ENCODE measurements around the gene SF3B2.
"Not testable (repeated sequence)": the region's sequence is repeated elsewhere in the genome, so short reads cannot be mapped to it uniquely, and the experiment has no call there.

SF3B2 gene, protein sequence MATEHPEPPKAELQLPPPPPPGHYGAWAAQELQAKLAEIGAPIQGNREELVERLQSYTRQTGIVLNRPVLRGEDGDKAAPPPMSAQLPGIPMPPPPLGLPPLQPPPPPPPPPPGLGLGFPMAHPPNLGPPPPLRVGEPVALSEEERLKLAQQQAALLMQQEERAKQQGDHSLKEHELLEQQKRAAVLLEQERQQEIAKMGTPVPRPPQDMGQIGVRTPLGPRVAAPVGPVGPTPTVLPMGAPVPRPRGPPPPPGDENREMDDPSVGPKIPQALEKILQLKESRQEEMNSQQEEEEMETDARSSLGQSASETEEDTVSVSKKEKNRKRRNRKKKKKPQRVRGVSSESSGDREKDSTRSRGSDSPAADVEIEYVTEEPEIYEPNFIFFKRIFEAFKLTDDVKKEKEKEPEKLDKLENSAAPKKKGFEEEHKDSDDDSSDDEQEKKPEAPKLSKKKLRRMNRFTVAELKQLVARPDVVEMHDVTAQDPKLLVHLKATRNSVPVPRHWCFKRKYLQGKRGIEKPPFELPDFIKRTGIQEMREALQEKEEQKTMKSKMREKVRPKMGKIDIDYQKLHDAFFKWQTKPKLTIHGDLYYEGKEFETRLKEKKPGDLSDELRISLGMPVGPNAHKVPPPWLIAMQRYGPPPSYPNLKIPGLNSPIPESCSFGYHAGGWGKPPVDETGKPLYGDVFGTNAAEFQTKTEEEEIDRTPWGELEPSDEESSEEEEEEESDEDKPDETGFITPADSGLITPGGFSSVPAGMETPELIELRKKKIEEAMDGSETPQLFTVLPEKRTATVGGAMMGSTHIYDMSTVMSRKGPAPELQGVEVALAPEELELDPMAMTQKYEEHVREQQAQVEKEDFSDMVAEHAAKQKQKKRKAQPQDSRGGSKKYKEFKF

DNA sequence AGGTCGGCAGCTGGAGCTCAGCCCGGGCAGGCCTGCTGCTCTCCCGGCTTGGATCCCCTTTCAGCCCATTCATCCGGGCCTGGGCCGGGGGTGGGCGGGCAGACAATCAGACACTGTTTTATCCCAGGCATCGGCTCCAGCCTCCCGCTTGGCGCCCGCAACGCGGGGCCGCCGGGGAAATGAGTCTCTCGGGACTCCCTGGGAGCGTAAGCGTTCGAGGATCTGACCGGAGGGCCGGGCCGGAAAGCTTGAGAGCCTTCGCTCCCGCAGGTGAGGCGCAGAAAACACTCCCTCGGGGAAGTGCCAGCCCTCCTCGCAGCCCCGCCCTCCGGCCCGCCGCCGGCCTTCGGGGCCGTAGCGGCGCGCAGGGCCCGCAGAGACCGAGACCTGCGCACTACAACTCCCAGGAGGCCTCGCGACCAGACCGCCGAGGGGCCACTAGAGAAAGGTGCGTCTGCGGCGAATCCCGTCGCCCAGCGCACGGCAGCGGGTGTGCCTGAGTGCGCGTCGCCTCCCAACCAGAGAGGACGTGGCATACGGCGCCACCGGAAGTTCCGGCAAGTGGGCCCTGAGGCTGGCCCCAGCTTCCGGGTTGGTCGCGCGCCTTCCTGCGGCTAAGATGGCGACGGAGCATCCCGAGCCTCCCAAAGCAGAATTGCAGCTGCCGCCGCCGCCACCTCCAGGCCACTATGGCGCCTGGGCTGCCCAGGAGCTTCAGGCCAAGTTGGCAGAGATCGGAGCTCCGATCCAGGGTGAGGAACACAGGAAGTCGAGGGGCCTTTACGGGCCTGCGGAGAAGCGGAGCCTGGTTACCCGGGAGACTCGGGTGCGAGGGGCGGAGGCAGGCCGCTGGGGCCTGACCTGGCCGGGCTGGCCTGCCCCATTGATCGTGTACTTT lies at the start of gene SF3B2:
Gene SF3B2, plus strand, starts transcription at position 599 of the 898 bp plus-strand sequence. Its CDS starts 21 bp downstream, at position 620.
- peak; percentile 83 to 99 (median 98) for DNase-seq

DNA sequence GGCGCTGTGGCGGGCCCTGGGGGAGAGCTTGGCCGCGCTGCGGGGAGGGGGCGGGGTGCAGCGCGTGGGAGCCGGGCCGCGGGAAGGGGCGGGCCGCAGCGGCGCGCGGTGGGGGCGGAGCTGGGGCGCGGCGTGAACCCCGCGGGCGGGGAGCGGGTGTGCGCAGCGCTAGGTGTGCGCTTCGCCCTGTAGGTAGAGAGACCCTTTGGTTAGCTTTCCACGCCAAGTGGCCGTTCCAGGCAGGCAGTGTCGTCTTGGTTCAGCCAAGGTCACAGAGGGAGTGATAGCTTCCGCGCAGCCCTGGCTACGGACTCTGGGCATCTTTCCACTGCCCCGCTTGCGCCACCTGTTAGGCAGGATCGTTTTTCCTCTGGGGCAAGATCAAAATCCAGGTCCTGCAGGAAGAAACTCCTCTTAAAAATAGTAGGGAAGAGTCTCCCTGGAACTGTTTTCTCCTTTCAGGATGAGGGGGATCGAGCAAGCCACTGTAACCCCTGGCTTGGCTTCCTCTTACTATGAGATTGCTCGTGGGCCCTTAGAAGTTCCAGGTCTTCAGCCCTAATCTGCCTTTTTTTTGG lies 49.4 kb upstream of the SF3B2 start:
- DNase-seq = peak in 19 of 58 donors; percentile 32 to 81 (median 67)

DNA sequence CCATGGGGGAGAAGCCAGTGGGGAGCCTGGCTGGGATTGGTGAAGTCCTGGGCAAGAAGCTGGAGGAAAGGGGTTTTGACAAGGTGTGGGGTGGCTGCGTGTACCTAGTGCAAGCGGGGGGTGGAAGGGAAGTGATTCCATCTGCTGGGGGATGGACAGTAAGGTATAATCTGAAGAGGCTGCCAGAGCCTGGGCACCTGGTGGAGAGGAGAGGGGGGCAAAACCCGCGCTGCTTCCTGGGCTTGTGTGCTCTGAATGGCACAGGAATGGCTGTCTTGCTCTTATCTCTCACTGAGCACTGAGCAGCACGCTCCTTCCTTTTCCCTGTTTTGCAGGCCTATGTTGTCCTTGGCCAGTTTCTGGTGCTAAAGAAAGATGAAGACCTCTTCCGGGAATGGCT lies 48.9 kb upstream of the SF3B2 start:
- DNase-seq = no peak

DNA sequence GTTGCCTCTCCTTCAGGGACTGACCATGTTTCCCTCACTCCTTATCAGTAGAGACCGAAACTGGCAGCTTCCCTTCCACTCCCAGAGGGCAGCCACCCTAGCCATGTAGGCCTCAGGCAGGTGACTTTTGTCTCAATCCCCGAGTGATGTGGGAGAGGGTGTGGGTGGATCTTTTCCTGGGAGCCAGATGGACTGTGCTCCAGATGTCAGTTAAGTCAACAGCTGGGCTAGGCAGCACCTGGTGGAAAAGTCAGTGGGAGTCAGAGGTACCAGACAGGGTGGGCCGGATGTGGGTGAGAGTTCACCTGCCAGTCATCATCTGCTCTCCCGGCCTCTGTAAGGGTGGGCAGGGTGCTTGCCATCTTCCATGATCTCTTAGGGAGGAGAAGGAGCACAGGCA lies 48.0 kb upstream of the SF3B2 start:
- DNase-seq = no peak

DNA sequence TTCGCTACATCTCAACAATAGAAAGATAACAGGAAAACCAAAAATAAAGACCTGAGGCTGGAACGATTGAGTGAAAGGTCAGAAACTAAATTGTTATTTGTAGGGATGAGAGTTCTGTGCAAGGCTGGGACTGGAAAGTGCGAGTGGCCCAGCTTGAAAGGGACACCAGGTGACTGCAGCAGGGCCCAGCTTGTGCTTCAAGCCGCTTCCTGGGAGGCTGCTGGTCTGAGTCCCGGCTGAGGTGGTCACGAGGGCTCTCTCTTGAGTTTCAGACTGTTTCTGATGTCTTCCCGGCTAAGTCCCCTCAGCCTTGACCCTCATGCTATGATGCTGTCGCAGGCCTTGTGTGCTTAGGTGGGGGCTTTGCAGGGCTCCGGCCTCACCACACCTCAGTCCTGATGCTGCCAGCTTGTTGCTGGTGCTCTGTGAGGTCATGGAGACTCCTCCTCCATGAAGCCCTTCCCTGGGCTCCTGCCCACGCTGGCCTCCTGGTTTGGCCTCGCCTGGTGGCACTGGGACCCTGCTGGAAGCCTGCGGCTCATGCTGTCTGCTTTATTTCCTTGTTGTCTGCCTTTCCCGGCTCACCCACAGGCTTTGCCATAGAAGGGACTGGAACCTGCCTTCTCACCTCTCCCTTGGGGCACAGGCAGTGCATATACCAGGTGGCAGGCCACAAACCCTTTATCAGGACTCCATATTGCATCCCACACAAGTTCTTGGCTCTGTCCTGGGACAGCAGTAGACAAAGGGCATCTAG lies 45.9 kb upstream of the SF3B2 start:
- DNase-seq = no peak

DNA sequence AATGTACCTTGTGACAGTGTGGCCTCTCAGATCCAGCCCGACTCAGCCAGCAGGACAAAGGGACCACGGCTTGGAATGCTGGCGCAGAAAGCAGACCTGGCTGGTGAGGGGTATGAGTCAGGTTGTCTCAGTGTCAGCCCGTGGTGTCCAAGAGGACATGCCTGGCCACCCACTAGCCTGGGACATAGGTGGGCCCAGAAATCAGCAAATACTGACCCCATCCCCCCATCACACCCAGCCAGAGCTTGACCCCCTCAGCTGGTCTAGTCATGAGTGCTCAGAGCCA lies 45.3 kb upstream of the SF3B2 start:
- DNase-seq = no peak

DNA sequence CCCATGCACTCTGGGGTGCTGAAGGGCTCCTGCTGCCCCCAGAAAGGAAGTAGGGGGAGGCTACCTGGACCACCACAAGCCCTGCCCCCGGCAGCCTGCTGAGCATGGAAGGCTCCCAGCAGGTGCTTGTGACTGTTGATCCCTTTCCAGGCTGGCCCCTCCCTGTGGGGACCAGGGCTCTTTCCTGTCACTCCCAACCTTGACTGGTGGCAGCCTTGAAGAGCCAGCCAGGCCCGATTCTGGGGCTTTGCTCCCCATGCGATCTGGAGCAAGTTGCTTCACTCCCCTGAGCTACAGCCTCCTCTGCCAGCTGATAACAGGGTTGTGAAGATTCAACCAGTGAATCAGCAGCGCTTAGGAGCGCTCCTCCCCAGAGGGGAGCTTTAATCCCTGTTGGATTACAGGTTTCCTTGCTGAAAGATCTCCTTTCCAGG lies 44.9 kb upstream of the SF3B2 start:
- no peak for DNase-seq

DNA sequence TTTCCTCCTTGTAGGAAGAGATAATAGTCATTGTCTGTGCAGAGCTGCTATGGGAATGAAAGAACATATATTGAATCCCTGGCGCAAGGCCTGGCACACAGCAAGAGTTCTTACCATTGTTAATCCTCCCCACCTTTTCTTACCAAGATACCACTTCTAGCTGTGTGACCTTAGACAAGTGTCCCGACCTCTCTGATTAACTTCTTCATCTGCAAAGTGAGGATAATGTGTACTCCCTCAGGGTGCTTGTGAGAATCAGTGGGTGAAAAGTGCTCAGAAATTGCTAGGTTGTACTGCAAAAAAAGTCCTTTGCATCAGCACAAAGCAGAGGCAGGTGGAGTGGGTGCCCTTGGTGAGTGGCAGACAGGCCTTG lies 44.1 kb upstream of the SF3B2 start:
- DNase-seq = no peak

DNA sequence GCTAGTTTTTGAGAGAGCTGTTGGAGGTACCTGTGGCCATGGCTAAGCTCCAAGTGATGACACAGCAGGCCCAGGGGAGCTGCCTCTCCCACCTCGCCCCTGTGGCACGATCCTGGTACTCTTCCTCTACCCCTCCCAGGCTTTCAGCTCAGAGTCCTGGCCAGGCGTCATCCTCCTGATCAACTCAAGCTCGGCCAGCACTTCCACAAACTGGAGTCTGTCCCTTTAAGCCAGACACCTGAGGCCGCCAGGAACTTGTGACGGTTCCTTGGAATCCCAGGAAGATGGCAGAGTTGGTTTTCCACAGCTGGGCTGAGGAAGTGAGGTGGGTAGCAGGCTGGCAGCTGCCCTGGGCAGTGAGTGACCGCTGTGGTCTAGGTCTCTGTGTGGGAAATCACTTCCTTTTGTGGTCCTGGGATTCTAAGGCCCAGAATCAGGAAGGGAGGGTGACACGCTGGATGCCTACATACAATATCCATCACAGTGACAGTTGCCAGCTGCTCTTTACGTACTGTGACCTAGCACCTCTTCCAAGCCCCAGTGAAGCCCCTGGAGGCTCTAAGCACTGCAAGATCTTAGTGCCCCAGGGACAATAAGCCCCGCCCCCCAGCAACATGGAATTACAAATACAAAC lies 43.6 kb upstream of the SF3B2 start:
- no peak for DNase-seq

DNA sequence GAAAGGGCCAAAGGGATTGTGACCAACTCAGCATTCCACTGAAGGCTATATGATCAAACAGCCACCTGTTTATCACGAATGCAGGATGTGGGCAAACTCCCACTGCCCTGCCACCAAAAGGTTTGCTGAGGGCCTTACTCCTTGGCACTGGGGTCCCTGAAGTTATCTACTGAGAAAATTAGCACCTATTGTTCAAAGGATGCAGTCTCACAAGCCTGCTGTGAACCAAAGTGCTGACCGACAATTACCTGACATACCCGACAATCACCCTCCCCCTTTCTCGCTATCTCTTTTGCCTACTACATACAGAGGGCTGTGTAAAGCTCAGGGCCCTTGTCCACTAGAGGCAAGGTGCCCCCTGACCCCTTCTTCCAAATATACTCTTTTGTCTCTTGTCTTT lies 42.1 kb upstream of the SF3B2 start:
- not testable (repeated sequence) for DNase-seq

DNA sequence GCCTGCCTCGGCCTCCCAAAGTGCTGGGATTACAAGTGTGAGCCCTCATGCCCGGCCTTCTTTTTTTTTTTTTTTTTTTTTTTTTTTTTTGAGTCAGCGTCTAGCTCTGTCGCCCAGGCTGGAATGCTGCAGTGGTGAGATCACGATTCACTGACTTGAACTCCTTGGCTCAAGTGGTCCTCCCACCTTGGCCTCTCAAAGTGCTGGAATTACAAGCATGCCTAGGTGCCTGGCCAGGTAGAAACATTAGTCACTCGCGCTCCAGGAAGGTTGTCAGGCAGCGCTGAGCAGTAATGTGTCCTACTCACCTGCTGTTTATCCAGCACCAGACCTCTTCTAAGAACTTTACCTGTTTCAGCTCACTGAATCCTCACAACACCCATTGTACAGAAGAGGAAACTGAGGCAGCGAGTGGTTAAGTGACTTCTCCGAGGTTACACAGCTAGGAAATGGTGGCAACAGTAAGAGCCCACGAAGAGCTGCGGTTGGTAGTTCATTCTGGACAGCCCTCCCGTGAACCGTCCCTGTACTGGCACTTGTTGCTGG lies 40.9 kb upstream of the SF3B2 start:
- DNase-seq = no peak

DNA sequence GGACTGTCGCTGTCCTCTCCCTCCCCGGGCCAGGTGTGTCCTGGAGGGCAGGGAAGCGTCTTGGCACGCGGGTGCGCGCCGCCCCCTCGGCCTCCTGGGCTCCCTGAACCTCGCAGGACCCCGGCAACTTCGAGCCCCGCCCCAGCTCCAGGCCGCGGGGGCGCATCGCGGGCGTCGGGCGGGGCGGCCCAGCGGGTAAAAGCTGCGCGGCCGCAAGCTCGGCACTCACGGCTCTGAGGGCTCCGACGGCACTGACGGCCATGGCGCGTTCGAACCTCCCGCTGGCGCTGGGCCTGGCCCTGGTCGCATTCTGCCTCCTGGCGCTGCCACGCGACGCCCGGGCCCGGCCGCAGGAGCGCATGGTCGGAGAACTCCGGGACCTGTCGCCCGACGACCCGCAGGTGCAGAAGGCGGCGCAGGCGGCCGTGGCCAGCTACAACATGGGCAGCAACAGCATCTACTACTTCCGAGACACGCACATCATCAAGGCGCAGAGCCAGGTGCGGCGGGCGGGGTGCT lies 40.3 kb upstream of the SF3B2 start, which contains the start of gene CST6:
Gene CST6, plus strand, starts transcription at position 224 of the 519 bp plus-strand sequence. Its CDS starts 37 bp downstream, at position 261.
- DNase-seq = no peak

DNA sequence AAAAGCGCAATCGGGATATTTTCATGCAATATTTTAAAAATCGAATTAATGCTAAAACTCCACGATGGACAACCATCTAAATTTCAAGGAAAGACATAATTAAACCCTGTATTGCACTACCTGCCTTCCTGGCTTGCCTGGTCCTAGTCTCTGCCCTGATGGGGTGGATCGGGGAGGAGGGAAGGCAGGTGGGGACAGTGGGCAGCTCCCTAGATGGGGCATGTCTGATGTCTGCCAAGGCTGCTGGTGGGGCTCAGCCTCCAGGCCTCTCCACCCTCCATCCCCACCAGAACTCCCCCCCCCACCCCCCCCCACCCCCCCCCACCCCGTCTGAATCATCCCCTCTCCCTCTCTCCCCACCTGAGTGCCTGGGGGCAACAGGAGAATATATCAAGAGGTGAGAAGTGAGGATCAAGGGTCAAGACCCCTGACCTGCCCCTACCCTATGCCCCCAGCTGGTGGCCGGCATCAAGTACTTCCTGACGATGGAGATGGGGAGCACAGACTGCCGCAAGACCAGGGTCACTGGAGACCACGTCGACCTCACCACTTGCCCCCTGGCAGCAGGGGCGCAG lies 39.7 kb upstream of the SF3B2 start:
- no peak for DNase-seq

DNA sequence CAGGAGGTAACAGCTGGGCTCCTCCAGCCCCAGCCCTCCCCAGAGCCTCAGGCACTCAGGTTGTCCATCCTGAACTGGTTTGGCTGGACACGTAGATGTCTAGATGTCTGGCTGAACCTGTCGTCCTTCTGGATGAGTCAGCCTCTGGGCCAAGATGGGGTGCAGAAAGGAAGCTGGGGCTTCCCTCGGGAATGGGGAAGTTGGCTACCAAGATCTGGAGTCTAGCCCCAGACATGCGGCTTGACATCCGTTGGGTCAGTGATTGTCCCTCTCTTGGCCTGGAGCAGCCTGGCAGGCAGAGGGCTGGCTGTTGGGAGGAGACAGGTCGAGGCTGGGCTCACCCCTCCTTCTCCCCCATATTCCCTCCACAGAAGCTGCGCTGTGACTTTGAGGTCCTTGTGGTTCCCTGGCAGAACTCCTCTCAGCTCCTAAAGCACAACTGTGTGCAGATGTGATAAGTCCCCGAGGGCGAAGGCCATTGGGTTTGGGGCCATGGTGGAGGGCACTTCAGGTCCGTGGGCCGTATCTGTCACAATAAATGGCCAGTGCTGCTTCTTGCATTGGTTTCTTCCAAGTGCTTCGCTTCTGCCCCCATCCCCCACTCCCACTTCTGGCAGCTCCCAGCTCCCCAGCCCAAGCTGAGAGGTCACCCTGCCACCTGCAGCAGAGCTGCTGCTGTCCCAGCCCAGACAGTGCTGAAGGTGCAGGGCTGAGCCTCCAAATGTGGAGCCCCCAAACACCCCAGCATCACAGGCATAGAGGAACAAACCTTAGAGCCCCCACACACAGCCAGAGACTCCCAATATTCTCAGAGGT lies 39.0 kb upstream of the SF3B2 start:
- peak in 1 of 58 donors; percentile 9 for DNase-seq

DNA sequence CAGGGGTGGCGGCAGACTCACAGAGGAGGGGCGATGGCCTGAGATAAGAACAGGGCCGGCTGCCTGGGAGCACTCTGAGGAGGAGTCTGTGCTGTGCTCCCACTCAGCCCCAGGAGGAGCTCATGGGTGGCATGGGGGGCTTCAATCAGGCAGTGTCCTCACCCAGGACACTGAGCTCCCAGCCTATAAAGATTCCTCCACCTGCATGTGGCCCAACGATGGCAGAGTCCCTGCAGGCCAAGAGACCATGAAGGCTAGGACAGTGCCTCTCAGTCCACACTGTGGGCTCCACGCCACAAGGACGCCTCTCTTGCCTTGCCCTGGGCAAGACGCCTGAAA lies 38.4 kb upstream of the SF3B2 start:
- no peak for DNase-seq

DNA sequence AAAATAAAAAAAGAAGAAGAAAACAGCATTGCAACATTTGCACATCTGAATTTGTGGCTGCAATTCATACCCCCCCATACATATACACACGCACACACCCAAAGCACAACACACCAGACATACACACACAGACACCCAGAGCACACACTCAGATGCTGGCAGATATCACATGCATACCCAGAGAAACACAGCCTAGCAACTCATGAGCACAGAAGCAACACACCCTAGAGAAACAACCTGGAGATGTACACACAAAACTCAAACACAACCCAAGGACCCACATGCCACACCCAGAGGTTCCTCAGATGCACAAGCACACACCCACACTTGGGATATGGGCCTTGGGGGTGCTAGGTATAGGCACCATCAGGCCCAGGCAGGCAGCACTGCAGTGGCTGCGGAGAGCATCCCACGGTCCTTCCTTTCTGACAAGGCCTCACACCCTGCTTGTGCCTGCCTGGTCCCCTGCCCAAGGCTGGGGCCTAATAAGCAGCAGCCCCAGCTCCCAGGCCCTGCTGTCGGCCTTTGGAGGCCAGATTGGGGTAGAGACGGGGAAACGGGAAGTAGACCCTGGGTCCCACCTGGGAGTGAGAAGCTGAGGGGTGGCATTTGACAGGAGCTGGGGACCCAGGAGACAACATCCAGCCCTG lies 37.2 kb upstream of the SF3B2 start:
- DNase-seq = no peak

DNA sequence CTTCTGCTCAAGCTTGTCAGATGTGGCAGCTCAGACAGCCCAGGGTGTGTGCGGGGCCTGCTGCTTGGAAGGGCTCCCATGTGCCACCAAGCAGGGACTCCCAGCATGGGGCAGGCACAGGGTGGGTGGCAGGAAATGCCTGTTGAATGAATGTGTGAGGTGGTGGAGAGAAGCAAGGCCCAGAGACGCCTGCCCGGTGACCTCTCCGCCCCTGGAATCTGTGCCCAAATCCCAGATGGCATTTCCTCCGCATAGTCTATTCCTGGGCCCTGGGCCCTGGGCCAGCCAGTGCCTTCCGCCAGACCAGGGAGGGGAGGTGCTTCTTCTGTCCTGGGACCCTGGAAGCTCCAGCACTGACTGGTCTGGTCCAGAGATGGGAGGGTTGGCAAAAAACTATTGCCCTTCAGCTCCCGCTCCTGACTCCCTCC lies 36.7 kb upstream of the SF3B2 start:
- no peak for DNase-seq

Data from anterior cingulate cortex (tissue), 58 donors.